OCI-LY1 (cell line): Measurements from ENCODE around the gene C3.

Experiments
- H2AFZ ChIP-seq: fragments of 200-600 bp; sonication (generic), shearing (Covaris generic); 2 replicates; pipeline ENCODE4 v1.6.0; 2014; ENCODE audit warnings: antibody characterized with exemption, mild to moderate bottlenecking, low read length
- H3F3A ChIP-seq: fragments of 200-600 bp; sonication (generic), shearing (Covaris generic); 2 replicates; pipeline ENCODE4 v1.6.0; 2014; ENCODE audit warnings: mild to moderate bottlenecking, antibody characterized with exemption, low read length, moderate library complexity; ENCODE audit not compliant: insufficient read depth
- H3K27ac ChIP-seq: fragments of 200-600 bp; sonication (generic); 2 replicates; pipeline ENCODE4 v1.5.1; 2014; ENCODE audit warnings: low read length, mixed run types, mild to moderate bottlenecking, low read depth; ENCODE audit not compliant: poor library complexity, severe bottlenecking
- H3K27me3 ChIP-seq: fragments of 200-600 bp; sonication (generic); 2 replicates; pipeline ENCODE4 v1.6.0; 2014; ENCODE audit warnings: antibody characterized with exemption, mild to moderate bottlenecking, low read length, moderate library complexity; ENCODE audit not compliant: insufficient read depth
- H3K36me3 ChIP-seq: fragments of 200-600 bp; sonication (generic); 2 replicates; pipeline ENCODE4 v1.6.1; 2014; ENCODE audit warnings: mild to moderate bottlenecking, antibody characterized with exemption, low read length, moderate library complexity, mixed read lengths; ENCODE audit not compliant: insufficient read depth
- H3K4me1 ChIP-seq: fragments of 200-600 bp; sonication (generic); 2 replicates; pipeline ENCODE4 v1.5.1; 2014; ENCODE audit warnings: mild to moderate bottlenecking, low read length, moderate library complexity; ENCODE audit not compliant: insufficient read depth, severe bottlenecking
- H3K4me2 ChIP-seq: fragments of 200-600 bp; sonication (generic), shearing (Covaris generic); 2 replicates; pipeline ENCODE4 v1.6.1; 2014; ENCODE audit warnings: low read length
- H3K4me3 ChIP-seq: fragments of 200-600 bp; sonication (generic); 2 replicates; pipeline ENCODE4 v1.5.1; 2014; ENCODE audit warnings: low read length, low read depth, mild to moderate bottlenecking, mixed read lengths; ENCODE audit not compliant: poor library complexity, severe bottlenecking
- H3K79me2 ChIP-seq: fragments of 200-600 bp; shearing (Covaris generic); 2 replicates; pipeline ENCODE4 v1.6.1; 2016; ENCODE audit warnings: mixed run types, low read length, mixed read lengths; ENCODE audit not compliant: insufficient read depth
- H3K9ac ChIP-seq: fragments of 200-600 bp; sonication (generic), shearing (Covaris generic); 2 replicates; pipeline ENCODE4 v1.6.1; 2014; ENCODE audit warnings: mild to moderate bottlenecking, low read length, mixed read lengths
- H3K9me2 ChIP-seq: fragments of 200-600 bp; sonication (generic), shearing (Covaris generic); 2 replicates; pipeline ENCODE4 v1.6.1; 2014; ENCODE audit warnings: low read depth, mild to moderate bottlenecking, low read length, mixed read lengths
- H3K9me3 ChIP-seq: fragments of 200-600 bp; shearing (Covaris generic); 2 replicates; pipeline ENCODE4 v1.6.1; 2014; ENCODE audit warnings: low read length, mixed read lengths
- H4K20me1 ChIP-seq: fragments of 200-600 bp; sonication (generic), shearing (Covaris generic); 2 replicates; pipeline ENCODE4 v1.6.0; 2016; ENCODE audit warnings: mild to moderate bottlenecking, low read length; ENCODE audit not compliant: insufficient read depth
- CTCF ChIP-seq: fragments of 200-600 bp; sonication (generic), shearing (Covaris generic); IDR thresholded peaks from 2 replicates; pipeline ENCODE4 v1.5.1; 2017; ENCODE audit warnings: mild to moderate bottlenecking, antibody characterized with exemption, low read length, moderate library complexity, mixed read lengths
- EZH2 ChIP-seq: fragments of 200-600 bp; sonication (generic), shearing (Covaris generic); IDR thresholded peaks from 2 replicates; pipeline ENCODE4 v1.8.0; 2017; ENCODE audit warnings: borderline replicate concordance, mixed run types, mild to moderate bottlenecking, antibody characterized with exemption, low read length, moderate library complexity, mixed read lengths

The C3 gene

DNA sequence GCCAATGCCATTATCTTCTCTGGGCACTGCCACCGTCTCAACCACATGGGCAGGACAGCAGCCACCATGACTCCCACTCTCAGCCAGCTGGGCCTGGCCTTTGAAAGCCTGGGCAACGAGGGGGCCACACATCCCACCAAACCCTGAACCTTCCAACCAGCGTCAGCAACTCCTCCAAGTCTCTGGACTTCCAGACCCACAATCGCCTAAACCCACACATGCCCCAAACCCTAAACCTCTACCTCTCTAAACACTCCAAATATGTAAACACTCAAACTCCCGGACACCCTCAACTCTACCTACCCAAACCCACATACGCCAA is 949 bp downstream of the C3 start:
- Histone ChIP-seq H3K79me2 (no peaks in the 10 kb centered on the region), H3K36me3 (no peaks in the 10 kb centered on the region), H3K4me2 (no peak overlapping the region), H3K4me1 (peaks cover 22% of the 10 kb centered on the region), H2AFZ (no peak overlapping the region), H3K27ac (no peak overlapping the region), H4K20me1 (no peaks in the 10 kb centered on the region), H3F3A (no peaks in the 10 kb centered on the region), H3K4me3 (no peak overlapping the region), H3K9me2 (no peaks in the 10 kb centered on the region), H3K9me3 (no peaks in the 10 kb centered on the region), H3K27me3 (no peaks in the 10 kb centered on the region), H3K9ac (no peak overlapping the region)
- no peak for TF ChIP-seq CTCF

GRCh38 chr19:6718741-6719539 is 1.5 kb downstream of the C3 start:
- Histone ChIP-seq H2AFZ (no peak overlapping the region), H3K4me1 (peaks cover 22% of the 10 kb centered on the region), H3K4me3 (no peak overlapping the region), H3F3A (no peaks in the 10 kb centered on the region), H3K79me2 (no peaks in the 10 kb centered on the region), H3K9me2 (no peaks in the 10 kb centered on the region), H3K27ac (no peak overlapping the region), H3K4me2 (no peak overlapping the region), H3K36me3 (no peaks in the 10 kb centered on the region), H3K9ac (no peak overlapping the region), H3K9me3 (no peaks in the 10 kb centered on the region), H3K27me3 (no peaks in the 10 kb centered on the region), H4K20me1 (no peaks in the 10 kb centered on the region)
- TF ChIP-seq CTCF (no peak), EZH2 (no peak)

- Histone ChIP-seq H3K27ac (no peak overlapping the region), H3K9me3 (no peaks in the 10 kb centered on the region), H3K27me3 (no peaks in the 10 kb centered on the region), H3K36me3 (no peaks in the 10 kb centered on the region), H2AFZ (no peak overlapping the region), H3K4me3 (no peak overlapping the region), H3K4me1 (peaks cover 22% of the 10 kb centered on the region), H3F3A (no peaks in the 10 kb centered on the region), H4K20me1 (no peaks in the 10 kb centered on the region), H3K79me2 (no peaks in the 10 kb centered on the region), H3K4me2 (no peak overlapping the region), H3K9me2 (no peaks in the 10 kb centered on the region), H3K9ac (no peak overlapping the region)
- no peak for TF ChIP-seq EZH2
- no peak for TF ChIP-seq CTCF
These were observed 2.2 kb downstream of the C3 start for GRCh38 chr19:6718111-6718740.
